ENCODE data around the gene SIDT1. TPM values are rescaled to one million over a fixed set of nuclear protein-coding genes. Genes with fewer than 3 reads are reported as not detected.

The SIDT1 gene
- total RNA-seq, 1 donor from 2014 or later: not detected

- Histone ChIP-seq H3K4me1 (no peaks in the 10 kb centered on the region), H3K27me3 (no peaks in the 10 kb centered on the region), H3K36me3 (peaks cover 43 to 67% of the 10 kb centered on the region in 2 donors), H3K27ac (no peak overlapping the region), H3K9me3 (no peaks in the 10 kb centered on the region), H3K4me3 (no peak overlapping the region)
- intact Hi-C loops (cut with DNase I): no loop called here
- no peak for TF ChIP-seq CTCF (IDR thresholded peaks at IDR 0.05)
- no peak for DNase-seq (ENCODE audit: low spot score in 2 of 2)
Observed at GRCh38 chr3:113663761-113664160, 131.4 kb downstream of the SIDT1 start.

GRCh38 chr3:113664523-113665094 lies 132.3 kb downstream of the SIDT1 start:
- Histone ChIP-seq H3K4me1 (no peaks in the 10 kb centered on the region), H3K9me3 (no peaks in the 10 kb centered on the region), H3K27ac (no peak overlapping the region), H3K27me3 (no peaks in the 10 kb centered on the region), H3K36me3 (peaks cover 41 to 61% of the 10 kb centered on the region in 2 donors), H3K4me3 (no peak overlapping the region)
- DNase-seq (ENCODE audit: low spot score in 2 of 2): no peak
- intact Hi-C loops (cut with DNase I): no loop called here
- TF ChIP-seq CTCF (IDR thresholded peaks at IDR 0.05): no peak

- H3K4me1 ChIP-seq: no peaks in the 10 kb centered on the region
- no peak for DNase-seq (ENCODE audit: low spot score in 2 of 2)
- intact Hi-C loops (cut with DNase I): no loop called here
- TF ChIP-seq CTCF (IDR thresholded peaks at IDR 0.05): no peak
- no peaks in the 10 kb centered on the region for H3K9me3 ChIP-seq
- peaks cover 21 to 40% of the 10 kb centered on the region in 2 donors for H3K36me3 ChIP-seq
- no peaks in the 10 kb centered on the region for H3K27me3 ChIP-seq
- no peak overlapping the region for H3K27ac ChIP-seq
- H3K4me3 ChIP-seq: no peak overlapping the region
Observed at GRCh38 chr3:113668015-113668414, 135.7 kb downstream of the SIDT1 start.

- intact Hi-C loops (cut with DNase I): no loop called here
- Histone ChIP-seq H3K27ac (no peak overlapping the region), H3K27me3 (no peaks in the 10 kb centered on the region), H3K4me1 (no peaks in the 10 kb centered on the region), H3K36me3 (peaks cover 13 to 41% of the 10 kb centered on the region in 2 donors), H3K9me3 (no peaks in the 10 kb centered on the region), H3K4me3 (no peak overlapping the region)
- TF ChIP-seq CTCF (IDR thresholded peaks at IDR 0.05): no peak
- no peak for DNase-seq (ENCODE audit: low spot score in 2 of 2)
Observed at GRCh38 chr3:113673593-113673992, 141.2 kb downstream of the SIDT1 start.

- intact Hi-C loops (cut with DNase I): no loop called here
- no peaks in the 10 kb centered on the region for H3K27me3 ChIP-seq
- DNase-seq (ENCODE audit: low spot score in 2 of 2): no peak
- peaks cover 13 to 32% of the 10 kb centered on the region in 2 donors for H3K36me3 ChIP-seq
- no peak overlapping the region for H3K27ac ChIP-seq
- no peak for TF ChIP-seq CTCF (IDR thresholded peaks at IDR 0.05)
- no peaks in the 10 kb centered on the region for H3K9me3 ChIP-seq
- no peak overlapping the region for H3K4me3 ChIP-seq
- H3K4me1 ChIP-seq: no peaks in the 10 kb centered on the region
Observed at GRCh38 chr3:113676261-113676660, 143.9 kb downstream of the SIDT1 start.

GRCh38 chr3:113677737-113678136 lies 145.4 kb downstream of the SIDT1 start:
- H3K9me3 ChIP-seq: no peaks in the 10 kb centered on the region
- no peaks in the 10 kb centered on the region for H3K27me3 ChIP-seq
- H3K36me3 ChIP-seq: peaks cover 13 to 28% of the 10 kb centered on the region in 2 donors
- TF ChIP-seq CTCF (IDR thresholded peaks at IDR 0.05): no peak
- H3K4me3 ChIP-seq: no peak overlapping the region
- H3K27ac ChIP-seq: no peak overlapping the region
- no peak for DNase-seq (ENCODE audit: low spot score in 2 of 2)
- intact Hi-C loops (cut with DNase I): no loop called here
- no peaks in the 10 kb centered on the region for H3K4me1 ChIP-seq

Data from ascending aorta (tissue), 2 donors.